HG03175 (cell line): ENCODE results near the gene NAA10.

ENCODE experiments used
- ATAC-seq: cut with Tn5 transposase; IDR thresholded peaks from one replicate; pipeline ENCODE4 v1.9.1; 2021; ENCODE audit warnings: mild to moderate bottlenecking, moderate library complexity; ENCODE audit not compliant: unreplicated experiment

Gene NAA10

DNA sequence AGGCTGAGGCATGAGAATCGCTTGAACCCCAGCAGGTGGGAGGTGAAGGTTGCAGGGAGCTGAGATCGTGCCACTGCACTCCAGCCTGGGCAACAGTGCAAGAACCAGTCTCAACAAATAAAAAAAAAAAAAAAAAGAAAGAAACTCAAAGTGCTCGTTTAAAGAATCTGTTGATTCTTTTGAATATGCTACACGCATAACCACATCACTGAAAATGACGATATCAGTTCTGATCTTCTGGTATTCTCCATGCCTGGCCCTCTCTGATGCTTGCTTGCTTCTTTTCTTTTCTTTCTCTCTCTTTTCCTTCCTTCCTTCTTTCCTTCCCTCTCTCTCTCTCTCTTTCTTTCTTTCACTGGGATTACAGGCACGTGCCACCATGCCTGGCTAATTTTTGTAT is 23.0 kb downstream of the NAA10 start:
- ATAC-seq = no peak

DNA sequence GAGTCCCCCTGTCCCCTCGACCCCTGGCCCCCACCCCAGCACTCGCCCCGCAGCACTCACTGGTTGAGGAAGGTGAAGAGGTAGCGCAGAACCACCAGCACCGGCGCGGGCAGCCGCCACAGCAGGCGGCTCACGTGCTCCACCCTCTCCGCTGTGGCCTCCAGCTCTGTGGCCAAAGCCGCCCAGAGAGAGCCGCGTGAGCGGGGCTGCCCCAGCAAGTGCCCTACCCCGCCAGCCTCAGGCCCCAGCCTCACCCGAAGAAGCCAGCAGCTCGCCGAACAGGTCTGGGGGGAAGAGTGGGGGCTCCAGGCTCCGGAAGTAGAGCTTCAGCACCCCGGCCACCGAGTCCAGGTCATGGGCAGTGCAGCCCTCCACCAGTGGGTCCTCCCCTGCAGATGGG is 24.4 kb downstream of the NAA10 start:
- no peak for ATAC-seq

DNA sequence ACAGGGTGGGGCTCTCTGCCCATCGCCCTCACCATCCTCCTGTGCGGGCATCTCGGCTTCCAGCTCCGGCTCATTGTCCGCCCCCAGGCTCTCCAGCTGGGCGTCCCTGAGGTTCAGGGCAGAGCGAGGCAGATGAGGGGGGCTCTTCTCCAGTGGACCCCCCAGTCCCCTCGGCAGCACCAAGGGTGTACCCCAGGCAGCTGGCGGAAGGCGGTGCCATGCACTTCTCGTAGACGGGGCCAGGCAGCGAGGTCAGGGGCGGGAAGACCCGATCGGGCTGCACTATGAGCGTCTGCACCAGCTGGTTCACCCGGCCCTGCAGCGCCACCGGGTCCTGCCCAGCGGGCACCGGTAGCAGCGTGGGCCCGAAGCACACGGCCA is 24.9 kb downstream of the NAA10 start:
- no peak for ATAC-seq

DNA sequence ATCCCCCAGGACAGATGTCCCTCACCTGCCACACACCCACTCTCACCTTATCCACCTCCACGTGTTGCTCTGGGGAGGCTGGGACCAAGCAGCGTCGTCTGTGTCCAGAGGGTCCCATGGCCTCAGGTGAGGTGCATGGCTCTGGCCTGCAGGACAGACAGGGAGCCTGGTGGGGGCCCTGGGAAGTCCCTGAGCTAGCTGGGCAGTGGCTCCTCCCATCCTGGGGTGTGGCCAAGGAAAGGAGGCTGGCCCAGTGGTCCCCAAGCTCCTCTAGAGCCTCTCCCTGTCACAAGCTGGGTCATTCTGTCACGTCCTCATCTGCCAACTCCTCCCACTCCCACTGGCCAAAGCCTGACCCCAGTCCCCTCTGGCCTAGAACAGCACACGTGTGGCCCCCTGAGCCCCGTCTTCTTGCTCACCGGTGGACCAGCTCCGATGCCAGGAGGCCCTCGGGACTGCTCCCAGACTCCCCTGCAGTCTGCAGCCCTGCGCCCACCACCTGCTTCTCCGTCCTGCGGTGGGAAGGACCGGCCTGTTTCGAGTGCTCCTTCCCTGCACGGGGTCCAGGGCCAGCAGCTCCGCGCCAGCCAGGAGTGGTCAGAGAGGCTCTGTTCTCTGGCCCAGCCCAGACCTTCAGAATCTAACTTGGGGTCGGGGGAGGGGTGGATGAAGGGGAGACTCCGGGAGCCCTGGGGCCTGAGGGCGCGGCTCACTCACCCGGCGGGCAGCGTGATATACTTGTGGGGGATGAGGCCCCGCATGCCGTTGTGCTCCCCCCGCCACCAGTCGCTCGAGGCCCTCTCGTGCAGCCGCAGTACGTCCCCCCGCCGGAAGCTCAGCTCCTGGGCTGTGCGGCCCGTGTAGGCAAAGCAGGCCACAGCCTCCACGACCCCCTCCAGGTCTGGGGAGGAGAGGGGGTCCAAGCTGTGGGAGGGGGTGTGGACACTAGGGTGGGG is 25.5 kb downstream of the NAA10 start:
- ATAC-seq = no peak

DNA sequence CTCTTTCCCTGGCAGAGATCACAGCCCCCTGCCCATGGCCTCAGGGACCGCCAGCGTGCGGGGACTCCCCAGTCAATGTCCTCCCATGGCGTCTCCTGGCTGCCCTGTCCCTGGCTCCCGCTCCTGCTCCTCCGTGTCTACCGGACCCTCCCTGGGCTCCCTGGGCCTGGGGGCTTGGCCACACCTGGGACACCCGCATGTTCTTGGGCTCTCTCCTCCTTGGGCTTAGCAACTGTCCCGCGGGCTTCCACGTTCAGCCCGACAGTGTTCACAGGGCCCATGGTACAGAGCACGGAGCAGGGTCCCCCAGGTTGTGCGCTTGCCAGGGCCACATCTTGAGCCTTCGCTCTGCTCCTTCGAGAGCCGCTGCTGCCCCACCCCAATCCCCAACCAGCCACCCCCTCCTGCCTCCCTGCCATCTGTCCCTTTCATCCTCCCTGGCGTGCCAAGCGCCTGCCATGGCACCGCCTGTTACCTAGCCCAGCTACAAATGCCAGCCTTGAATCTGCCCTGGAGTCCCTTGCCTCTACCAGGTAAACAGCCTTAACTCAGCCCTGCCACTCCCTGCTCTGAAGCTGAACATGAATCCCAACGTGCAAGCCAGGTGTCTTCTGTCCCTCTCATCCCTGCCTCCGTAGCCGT is 26.5 kb downstream of the NAA10 start:
- ATAC-seq = no peak

DNA sequence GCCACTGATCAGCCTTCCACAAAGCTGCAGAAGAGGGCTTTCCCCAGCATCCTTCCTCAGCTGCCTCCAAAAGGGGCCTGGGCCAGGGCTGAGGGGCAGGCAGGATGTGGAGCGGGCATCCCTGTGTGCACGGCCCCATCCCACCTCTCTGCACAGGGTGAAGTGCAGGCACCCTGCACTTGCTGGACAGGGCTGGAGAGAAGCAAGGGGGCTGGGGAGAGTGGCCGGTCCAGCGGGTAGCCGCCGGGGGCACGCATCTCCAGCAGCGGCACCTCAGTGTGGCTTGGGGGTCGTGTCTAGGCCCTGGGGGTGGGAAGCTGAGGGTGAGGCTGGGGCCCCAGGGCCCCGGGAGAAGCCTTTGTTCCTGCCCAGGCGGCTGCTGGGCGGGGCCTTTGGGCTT is 27.4 kb downstream of the NAA10 start:
- ATAC-seq = no peak

DNA sequence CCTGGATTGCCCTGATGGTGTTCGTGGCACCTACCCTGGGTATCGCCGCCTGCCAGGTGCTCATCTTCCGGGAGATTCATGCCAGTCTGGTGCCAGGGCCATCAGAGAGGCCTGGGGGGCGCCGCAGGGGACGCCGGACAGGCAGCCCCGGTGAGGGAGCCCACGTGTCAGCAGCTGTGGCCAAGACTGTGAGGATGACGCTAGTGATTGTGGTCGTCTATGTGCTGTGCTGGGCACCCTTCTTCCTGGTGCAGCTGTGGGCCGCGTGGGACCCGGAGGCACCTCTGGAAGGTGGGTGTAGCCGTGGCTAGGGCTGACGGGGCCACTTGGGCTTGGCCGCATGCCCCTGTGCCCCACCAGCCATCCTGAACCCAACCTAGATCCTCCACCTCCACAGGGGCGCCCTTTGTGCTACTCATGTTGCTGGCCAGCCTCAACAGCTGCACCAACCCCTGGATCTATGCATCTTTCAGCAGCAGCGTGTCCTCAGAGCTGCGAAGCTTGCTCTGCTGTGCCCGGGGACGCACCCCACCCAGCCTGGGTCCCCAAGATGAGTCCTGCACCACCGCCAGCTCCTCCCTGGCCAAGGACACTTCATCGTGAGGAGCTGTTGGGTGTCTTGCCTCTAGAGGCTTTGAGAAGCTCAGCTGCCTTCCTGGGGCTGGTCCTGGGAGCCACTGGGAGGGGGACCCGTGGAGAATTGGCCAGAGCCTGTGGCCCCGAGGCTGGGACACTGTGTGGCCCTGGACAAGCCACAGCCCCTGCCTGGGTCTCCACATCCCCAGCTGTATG is 28.5 kb downstream of the NAA10 start:
- no peak for ATAC-seq

DNA sequence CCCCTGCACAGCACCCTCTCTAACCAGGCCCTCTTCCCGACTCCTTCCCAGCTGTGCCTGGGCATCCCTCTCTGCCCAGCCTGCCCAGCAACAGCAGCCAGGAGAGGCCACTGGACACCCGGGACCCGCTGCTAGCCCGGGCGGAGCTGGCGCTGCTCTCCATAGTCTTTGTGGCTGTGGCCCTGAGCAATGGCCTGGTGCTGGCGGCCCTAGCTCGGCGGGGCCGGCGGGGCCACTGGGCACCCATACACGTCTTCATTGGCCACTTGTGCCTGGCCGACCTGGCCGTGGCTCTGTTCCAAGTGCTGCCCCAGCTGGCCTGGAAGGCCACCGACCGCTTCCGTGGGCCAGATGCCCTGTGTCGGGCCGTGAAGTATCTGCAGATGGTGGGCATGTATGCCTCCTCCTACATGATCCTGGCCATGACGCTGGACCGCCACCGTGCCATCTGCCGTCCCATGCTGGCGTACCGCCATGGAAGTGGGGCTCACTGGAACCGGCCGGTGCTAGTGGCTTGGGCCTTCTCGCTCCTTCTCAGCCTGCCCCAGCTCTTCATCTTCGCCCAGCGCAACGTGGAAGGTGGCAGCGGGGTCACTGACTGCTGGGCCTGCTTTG is 29.2 kb downstream of the NAA10 start:
- ATAC-seq = no peak

DNA sequence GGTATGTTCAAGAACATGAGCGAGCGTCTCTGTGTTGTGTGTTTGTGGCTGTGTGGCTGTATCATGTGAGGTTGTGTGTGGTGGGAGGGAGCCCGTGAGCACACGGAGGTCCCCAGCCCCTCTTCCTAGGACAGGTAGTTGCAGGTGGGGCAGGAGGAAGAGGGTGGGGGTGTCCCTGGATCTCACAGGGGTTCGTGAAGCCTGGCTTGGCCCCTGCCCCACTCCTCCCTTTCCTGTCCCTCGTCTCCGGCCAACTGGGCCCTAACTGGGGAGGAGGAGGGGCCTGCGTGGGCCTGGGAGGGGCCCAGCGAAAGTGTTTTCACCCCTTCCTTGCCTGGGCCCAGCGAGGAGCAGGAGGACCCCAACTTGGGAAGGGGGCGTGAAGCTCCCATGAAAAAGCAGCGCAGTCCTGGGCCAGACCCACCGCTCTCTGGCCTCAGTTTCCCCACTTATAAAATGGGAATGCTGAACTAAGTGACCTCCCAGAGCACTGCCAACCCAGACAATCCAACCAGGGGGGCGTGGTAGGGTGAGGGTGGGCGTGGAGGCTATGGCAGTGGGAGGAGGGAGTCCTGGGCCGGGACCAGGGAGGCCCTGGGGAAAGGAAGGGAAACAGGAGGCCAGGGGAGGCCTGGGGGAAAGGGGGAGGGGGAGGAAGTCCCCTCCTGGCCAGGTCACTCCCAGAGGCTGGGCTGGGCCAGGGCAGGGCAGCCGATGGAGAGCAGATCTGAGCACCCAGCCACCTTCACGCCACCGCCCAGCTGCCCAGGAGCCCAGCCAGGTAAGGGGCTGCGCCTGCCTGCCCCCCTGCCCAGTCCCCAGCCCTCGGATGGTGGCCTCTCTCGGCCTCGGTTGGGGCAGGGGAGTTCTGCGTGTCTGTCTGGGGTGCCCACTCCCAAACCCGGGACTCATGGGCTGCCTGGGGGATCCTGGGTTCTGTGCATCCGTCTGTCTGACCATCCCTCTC is 30.6 kb downstream of the NAA10 start, which contains the start of gene AVPR2:
Gene AVPR2, plus strand, starts transcription at position 683 of the 967 bp plus-strand sequence. CDS start 473 bp downstream, outside the sequence.
- no peak for ATAC-seq

DNA sequence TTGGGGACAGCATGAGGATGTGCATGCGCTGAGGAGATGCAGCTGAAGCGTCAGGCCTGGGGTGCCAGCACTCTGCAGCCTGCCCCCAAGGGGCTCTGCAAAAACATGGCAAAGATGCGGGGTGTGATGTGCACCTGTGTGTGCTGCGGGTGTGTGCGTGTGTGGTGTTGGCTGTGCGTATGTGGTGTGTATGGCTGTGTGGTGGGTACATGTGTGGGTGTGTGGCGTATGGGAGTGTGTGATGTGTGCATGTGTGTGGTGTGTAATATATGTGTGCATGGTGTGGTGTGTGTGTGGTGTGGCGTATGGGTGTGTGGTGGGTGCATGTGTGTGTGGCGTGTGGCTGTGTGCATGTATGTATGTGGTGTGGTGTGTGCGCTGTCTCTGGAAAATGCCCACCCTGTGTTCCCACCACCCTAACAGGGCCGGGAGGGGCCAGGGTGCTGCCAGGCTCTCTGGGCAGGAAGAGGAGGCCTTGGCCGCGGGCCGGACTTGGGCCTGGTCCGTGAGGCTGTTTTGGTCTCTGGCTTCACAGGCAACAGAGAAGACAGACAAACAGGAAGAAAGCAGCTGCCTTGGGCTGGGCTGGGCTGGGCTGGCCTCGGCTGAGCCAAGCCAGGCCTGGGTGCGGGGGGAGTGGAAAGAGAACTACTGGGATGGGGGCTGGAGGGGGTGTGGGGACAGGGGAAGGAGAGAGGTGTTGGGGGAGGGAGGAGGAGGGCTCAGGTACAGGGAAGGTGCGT is 31.4 kb downstream of the NAA10 start:
- no peak for ATAC-seq

DNA sequence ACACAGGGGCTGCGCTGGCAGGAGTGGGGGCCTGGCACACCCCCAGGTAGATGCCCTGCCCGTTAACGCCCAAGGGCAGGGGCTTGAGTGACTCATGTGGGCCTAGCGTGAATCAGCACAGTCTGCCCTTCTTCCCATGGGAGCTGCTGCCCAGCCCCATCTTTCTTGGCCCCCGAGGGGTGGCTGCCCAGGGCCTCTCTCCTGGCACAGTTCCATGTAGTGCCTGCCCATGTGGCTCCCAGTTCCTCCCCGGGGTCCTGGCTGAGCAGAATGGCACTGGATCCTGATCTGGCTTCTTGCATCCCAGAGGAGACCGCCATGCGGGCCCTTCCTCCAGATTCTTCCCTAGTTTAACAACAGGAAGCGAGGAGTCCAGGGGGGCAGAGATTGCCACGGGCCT is 32.5 kb downstream of the NAA10 start:
- no peak for ATAC-seq

DNA sequence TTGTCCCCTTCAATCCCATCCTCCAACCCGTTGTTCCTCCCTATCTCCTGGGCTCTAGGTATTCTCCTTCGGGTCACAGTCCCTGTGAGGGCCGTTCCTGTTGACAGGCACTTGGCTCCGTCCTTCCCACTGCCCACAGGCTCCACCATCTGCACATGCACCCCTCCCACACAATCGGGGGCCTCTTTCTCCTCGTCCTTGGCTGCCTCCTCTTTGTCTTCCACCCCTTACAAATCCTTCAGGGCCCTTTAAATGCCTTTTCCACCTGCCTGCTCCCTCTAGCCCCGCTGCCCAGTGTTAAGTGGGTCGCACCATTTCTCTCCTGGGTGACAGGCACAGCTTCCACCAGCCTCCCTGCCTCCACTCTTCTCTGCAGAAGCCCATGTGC is 33.1 kb downstream of the NAA10 start:
- no peak for ATAC-seq

DNA sequence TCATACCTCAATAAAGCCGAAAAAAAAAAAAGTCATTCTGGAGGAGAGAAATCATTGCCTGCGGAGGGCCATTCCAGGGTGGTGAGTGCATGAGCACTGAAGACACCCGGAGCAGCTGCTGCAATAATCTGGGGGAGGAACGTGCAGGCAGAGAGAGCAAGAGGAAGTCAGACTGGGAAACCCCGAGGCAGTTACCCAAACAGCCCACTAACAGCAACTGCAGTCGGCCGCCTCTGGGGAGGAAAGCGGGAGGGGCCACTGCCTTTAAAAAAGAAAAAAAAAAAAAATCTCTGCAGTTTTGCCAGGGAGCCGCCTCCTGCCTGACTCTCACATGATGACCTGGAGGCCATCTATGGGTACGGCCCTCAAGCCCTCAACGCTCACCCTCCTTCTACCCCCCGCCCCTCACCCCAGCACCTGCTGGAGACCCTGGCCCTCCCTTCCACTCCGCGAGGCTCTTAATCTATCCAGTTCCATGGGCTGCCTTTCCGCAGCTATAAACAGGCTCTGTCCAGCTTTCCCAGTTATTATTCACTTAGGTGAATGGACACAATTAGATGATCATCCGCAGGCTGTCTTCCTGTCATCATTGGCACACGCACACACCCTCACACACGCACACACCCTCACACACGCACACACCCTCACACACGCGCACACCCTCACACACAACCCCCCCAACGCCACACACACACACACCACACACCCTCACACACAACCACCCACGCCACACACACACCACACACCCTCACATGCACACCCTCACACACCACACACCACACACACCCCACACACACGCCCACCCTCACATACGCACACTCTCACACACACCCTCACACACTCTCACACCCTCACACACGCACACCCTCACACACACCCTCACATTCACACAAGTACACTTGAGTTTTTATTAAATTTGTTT is 33.7 kb downstream of the NAA10 start:
- peak; percentile 66 for ATAC-seq

DNA sequence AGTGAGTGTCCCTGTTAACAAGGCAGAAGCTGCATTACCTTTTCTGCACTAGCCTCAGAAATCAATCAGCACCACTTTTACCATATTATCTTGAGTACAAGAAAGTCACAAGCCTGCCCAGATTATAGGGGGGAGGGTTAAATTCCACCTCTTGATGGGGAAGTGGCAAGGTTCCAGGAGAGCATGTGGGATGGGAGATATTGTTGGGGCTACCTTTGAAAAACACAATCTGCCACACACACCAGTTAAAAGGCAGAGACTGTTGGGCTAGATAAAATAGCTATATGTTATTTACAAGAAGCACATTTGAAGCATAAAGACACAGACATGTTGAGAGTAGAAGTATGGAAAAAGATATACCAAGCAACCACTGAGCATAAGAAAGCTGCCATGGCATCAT is 36.9 kb downstream of the NAA10 start:
- ATAC-seq = no peak

DNA sequence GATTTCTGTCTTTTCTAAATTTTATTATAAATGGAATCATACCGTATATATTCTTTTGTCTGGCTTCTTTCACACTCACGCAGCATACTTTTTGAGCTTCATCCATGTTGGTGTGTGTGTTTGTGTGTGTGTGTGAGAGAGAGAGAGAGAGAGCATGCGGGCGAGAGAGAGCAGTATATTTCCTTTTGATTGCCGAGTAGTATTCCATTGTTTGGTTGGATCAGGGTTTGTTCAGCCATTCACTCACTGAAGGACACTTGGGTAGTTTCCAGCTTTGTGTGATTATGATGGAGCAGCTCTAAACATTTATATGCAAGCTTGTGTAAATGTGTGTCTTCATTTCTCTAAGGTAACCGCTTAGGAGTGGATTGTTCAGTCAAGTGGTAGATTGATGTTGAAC is 45.7 kb downstream of the NAA10 start:
- no peak for ATAC-seq

DNA sequence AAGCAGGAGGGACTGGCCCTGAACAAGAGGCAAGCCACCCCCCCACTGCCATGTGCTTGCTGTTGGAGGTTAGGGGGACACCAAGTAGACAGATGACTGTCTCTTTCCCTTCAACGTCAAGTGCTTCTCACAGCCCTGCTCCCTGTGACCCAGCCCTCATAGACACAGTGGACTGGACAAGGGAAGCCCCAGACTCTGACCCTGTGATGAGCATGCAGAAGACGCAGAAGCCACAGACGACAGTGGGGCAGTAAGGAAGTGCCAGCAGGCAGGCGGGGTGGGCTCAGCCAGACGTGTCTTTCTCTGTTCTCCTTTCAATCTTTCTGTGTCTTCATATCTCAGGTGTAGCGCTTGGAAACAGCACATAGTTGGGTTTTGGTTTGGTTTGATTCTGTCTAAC is 46.5 kb downstream of the NAA10 start:
- no peak for ATAC-seq

DNA sequence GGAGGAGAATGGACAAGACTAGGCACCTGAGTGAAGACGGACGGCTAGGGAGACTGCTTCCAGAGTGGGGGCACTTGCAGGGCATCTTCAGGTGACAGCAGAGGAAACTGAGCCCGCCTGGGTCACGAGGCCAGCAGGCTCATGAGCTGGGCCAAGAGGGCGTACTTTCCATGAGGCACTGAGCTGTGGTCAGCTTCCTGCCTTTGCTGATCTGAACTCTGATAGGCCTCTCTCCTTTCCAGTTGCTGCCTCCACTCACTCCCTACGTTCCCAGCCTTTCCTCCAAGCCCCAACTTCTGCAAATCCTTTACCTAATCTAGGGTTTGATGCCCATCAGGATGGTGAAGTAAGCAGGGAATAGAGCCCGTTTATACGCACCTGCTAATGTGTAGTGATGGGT is 47.5 kb downstream of the NAA10 start:
- no peak for ATAC-seq

DNA sequence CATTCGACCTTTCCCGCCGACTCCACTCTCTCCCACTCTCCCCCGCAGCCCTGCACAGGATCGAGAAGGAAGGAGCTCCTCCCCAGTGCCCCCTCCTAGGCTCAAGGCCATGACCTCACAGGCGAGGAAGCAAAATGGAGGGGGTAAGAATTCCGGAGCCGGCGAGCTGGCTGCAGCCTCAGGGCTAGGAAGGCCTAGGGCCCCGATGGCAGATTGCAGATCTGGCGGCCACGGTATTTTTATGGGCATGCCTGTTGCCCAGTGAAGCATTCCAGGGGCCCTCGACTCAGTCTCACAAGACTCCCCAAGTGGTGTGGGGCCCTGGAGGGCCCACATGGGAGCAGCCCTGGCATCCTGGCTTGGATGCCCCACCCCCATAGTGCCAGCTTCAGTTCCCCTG is 47.9 kb downstream of the NAA10 start:
- no peak for ATAC-seq
